CD4-positive, alpha-beta T cell (primary cell): ENCODE results near the gene RAB20. TPM values are rescaled to one million over a fixed set of nuclear protein-coding genes. Genes with fewer than 3 reads are reported as not detected.

Source experiments
- ATAC-seq: fragments of 200-7000 bp; cut with Tn5 transposase; one replicate; pipeline ENCODE4 v1.10.0; 2022; ENCODE audit warnings: mild to moderate bottlenecking; ENCODE audit not compliant: poor library complexity
- CTCF ChIA-PET: fragments of 350-600 bp; sonication (Branson Sonifier 250); formaldehyde crosslinking; loops from one replicate; lab custom pipeline; 2021; ENCODE audit warnings: antibody characterized with exemption, inconsistent platforms; lab: Charles Lee
- POLR2A ChIA-PET: fragments of 350-600 bp; sonication (Branson Sonifier 250); formaldehyde crosslinking; loops from one replicate; lab custom pipeline; 2021; ENCODE audit warnings: antibody characterized with exemption, inconsistent platforms; lab: Charles Lee
- DNase-seq, 14 experiments: peaks; one replicate each; pipeline ENCODE4 v3.0.0-alpha.2; 2013 to 2020; ENCODE audit warnings: mixed read lengths in 2 of 14
- H3K27ac ChIP-seq, 2 donors: one replicate each; pipeline versions ENCODE4 v1.5.1 to v1.7.0; 2013; ENCODE audit warnings: low read length in 2 of 2, low read depth in 1 of 2, mild to moderate bottlenecking in 1 of 2
- H3K27me3 ChIP-seq, 2 experiments: 1 replicate in 1 of 2; 2 replicates in 1 of 2; pipeline versions ENCODE4 v1.6.1 to v1.7.0; 2013; ENCODE audit warnings: low read length in 2 of 2, control low read depth in 1 of 2, mild to moderate bottlenecking in 1 of 2, moderate library complexity in 1 of 2; ENCODE audit not compliant: insufficient read depth in 2 of 2, control insufficient read depth in 1 of 2
- H3K36me3 ChIP-seq: one replicate; pipeline ENCODE4 v1.6.1; 2013; ENCODE audit warnings: low read length, control low read depth; ENCODE audit not compliant: insufficient read depth
- H3K4me1 ChIP-seq: one replicate; pipeline ENCODE4 v1.6.1; 2013; ENCODE audit warnings: low read length, control low read depth; ENCODE audit not compliant: insufficient read depth
- H3K4me3 ChIP-seq: one replicate; pipeline ENCODE4 v1.5.1; 2013; ENCODE audit warnings: mild to moderate bottlenecking, low read length, moderate library complexity
- H3K9me3 ChIP-seq, 2 experiments: 1 replicate in 1 of 2; 2 replicates in 1 of 2; pipeline versions ENCODE4 v1.6.1 to v1.7.0; 2013; ENCODE audit warnings: low read length in 2 of 2, mild to moderate bottlenecking in 2 of 2, control low read depth in 1 of 2, moderate library complexity in 1 of 2; ENCODE audit not compliant: control insufficient read depth in 1 of 2, insufficient read depth in 1 of 2
- H3K27ac Mint-ChIP-seq: one replicate; pipeline ENCODE4 v1.8.0; 2020; ENCODE audit warnings: mixed read lengths
- H3K27me3 Mint-ChIP-seq: one replicate; pipeline ENCODE4 v1.8.0; 2021; ENCODE audit warnings: mixed read lengths
- H3K36me3 Mint-ChIP-seq: one replicate; pipeline ENCODE4 v1.8.0; 2021; ENCODE audit warnings: low read depth, mixed read lengths
- H3K4me1 Mint-ChIP-seq: one replicate; pipeline ENCODE4 v1.8.0; 2021; ENCODE audit warnings: low read depth, mixed read lengths
- H3K4me3 Mint-ChIP-seq: one replicate; pipeline ENCODE4 v1.8.0; 2020; ENCODE audit warnings: mild to moderate bottlenecking, mixed read lengths
- H3K9me3 Mint-ChIP-seq: one replicate; pipeline ENCODE4 v1.8.0; 2020; ENCODE audit warnings: mixed read lengths
- CTCF ChIP-seq: fragments of 200-600 bp; IDR thresholded peaks from one replicate; pipeline ENCODE4 v1.8.0; 2022; ENCODE audit warnings: antibody characterized with exemption, mild to moderate bottlenecking
- intact Hi-C, 2 experiments: fragments of 100-400 bp; cut with DNase I in 1 of 2; cut with micrococcal nuclease in 1 of 2; formaldehyde crosslinking; loops; one replicate each; pipeline versions ENCODE4 v1.15.1 to v1.9.0; 2023 to 2025; cut with DNase I, micrococcal nuclease
- total RNA-seq, 174 experiments: library from RNA in 2 of 174; stranded (reverse) in 2 of 174; gene quantifications; one replicate each; pipeline ENCODE4 v1.2.3 and lab custom pipeline; 2021 to 2026

RAB20 gene
- total RNA-seq, 2 experiments from 2014 or later, result 0.89 to 1.4 TPM

GRCh38 chr13:110556224-110556606 lies 5.3 kb downstream of the RAB20 start:
- ChIA-PET POLR2A (no interaction called here), CTCF (no interaction called here)
- H3K27me3 ChIP-seq, result no peaks in the 10 kb centered on the region
- no peak overlapping the region for H3K4me3 Mint-ChIP-seq
- no peak overlapping the region for H3K4me3 ChIP-seq
- no peaks in the 10 kb centered on the region for H3K36me3 Mint-ChIP-seq
- DNase-seq (no peak), ATAC-seq (no peak)
- no peak overlapping the region for H3K27ac Mint-ChIP-seq
- peaks cover 17% of the 10 kb centered on the region for H3K4me1 Mint-ChIP-seq
- H3K27ac ChIP-seq, result no peak overlapping the region
- intact Hi-C loops, result no loop called here
- H3K36me3 ChIP-seq, result no peaks in the 10 kb centered on the region
- H3K4me1 ChIP-seq, result peaks cover 5% of the 10 kb centered on the region
- no peaks in the 10 kb centered on the region for H3K9me3 Mint-ChIP-seq
- H3K9me3 ChIP-seq, result peaks cover 0 to 12% of the 10 kb centered on the region in 2 experiments
- TF ChIP-seq CTCF, result no peak
- no peaks in the 10 kb centered on the region for H3K27me3 Mint-ChIP-seq

- no peaks in the 10 kb centered on the region for H3K27me3 Mint-ChIP-seq
- no peaks in the 10 kb centered on the region for H3K27me3 ChIP-seq
- H3K27ac Mint-ChIP-seq, result peak overlapping the region; percentile 52
- ATAC-seq (no peak), DNase-seq (peak in 2 of 14 experiments; percentile 12 to 24)
- intact Hi-C loops, result no loop called here
- no peak overlapping the region for H3K4me3 Mint-ChIP-seq
- H3K36me3 ChIP-seq, result no peaks in the 10 kb centered on the region
- no peaks in the 10 kb centered on the region for H3K36me3 Mint-ChIP-seq
- H3K9me3 ChIP-seq, result peaks cover 0 to 12% of the 10 kb centered on the region in 2 experiments
- peaks cover 14% of the 10 kb centered on the region for H3K4me1 Mint-ChIP-seq
- no peak for TF ChIP-seq CTCF
- peaks cover 1% of the 10 kb centered on the region for H3K4me1 ChIP-seq
- H3K4me3 ChIP-seq, result no peak overlapping the region
- no peaks in the 10 kb centered on the region for H3K9me3 Mint-ChIP-seq
- ChIA-PET POLR2A (no interaction called here), CTCF (no interaction called here)
- no peak overlapping the region for H3K27ac ChIP-seq
Measured at GRCh38 chr13:110555601-110556223, 5.8 kb downstream of the RAB20 start.

GRCh38 chr13:110554946-110555345 lies 6.6 kb downstream of the RAB20 start:
- ChIA-PET CTCF (no interaction called here), POLR2A (no interaction called here)
- no peak for TF ChIP-seq CTCF
- peak overlapping the region; percentile 52 for H3K27ac Mint-ChIP-seq
- no peaks in the 10 kb centered on the region for H3K9me3 Mint-ChIP-seq
- H3K36me3 Mint-ChIP-seq, result no peaks in the 10 kb centered on the region
- Histone ChIP-seq H3K27ac (no peak overlapping the region), H3K36me3 (no peaks in the 10 kb centered on the region), H3K9me3 (peaks cover 0 to 12% of the 10 kb centered on the region in 2 experiments), H3K4me1 (no peaks in the 10 kb centered on the region), H3K4me3 (no peak overlapping the region), H3K27me3 (no peaks in the 10 kb centered on the region)
- ATAC-seq (no peak), DNase-seq (no peak)
- intact Hi-C loops, result no loop called here
- no peaks in the 10 kb centered on the region for H3K27me3 Mint-ChIP-seq
- H3K4me1 Mint-ChIP-seq, result peaks cover 6% of the 10 kb centered on the region
- H3K4me3 Mint-ChIP-seq, result no peak overlapping the region
